GM12878 (cell line): ENCODE data around the gene ESRRB. TPM values are rescaled to one million over a fixed set of nuclear protein-coding genes. Genes with fewer than 3 reads are reported as not detected.

Experiments
- ATAC-seq: fragments of 200-7000 bp; cut with Tn5 transposase; 3 replicates; pipeline ENCODE4 v1.9.1; 2020; ENCODE audit warnings: mild to moderate bottlenecking, moderate library complexity
- BruUV-seq: library from RNA; stranded (reverse); fragments of 400-500 nt; replicated peaks from 2 replicates; lab custom pipeline; 2021; lab: Mats Ljungman, UMichigan
- CTCF ChIA-PET: fragments of 300-600 bp; sonication (Branson Sonifier 250); formaldehyde crosslinking; extraction: SDS; loops from one replicate; lab custom pipeline; 2021; ENCODE audit warnings: inconsistent platforms; lab: Yijun Ruan, JAX
- POLR2A ChIA-PET: fragments of 350-600 bp; formaldehyde crosslinking; extraction: SDS; loops from one replicate; lab custom pipeline; 2021; ENCODE audit warnings: inconsistent platforms; lab: Charles Lee
- RAD21 ChIA-PET: fragments of 300-600 bp; sonication (Branson Sonifier 250); formaldehyde crosslinking; loops from one replicate; lab custom pipeline; 2023; ENCODE audit warnings: antibody characterized with exemption; ENCODE audit not compliant: unreplicated experiment; lab: Charles Lee
- SMC1A ChIA-PET: fragments of 300-600 bp; sonication (Branson Sonifier 250); formaldehyde crosslinking; loops from one replicate; lab custom pipeline; 2023; ENCODE audit not compliant: unreplicated experiment, uncharacterized antibody; lab: Charles Lee
- DNase-seq: peaks from one replicate; pipeline ENCODE4 v3.0.0-alpha.2; 2011; ENCODE audit warnings: low read depth, low spot score
- FAIRE-seq: peaks from 3 replicates; lab custom pipeline; 2011; peaks lifted over from hg19 to GRCh38; lab: Jason Lieb, UNC
- H2AFZ ChIP-seq: 2 replicates; pipeline ENCODE4 v1.6.0; 2011; ENCODE audit warnings: low read depth, low read length, control low read depth; ENCODE audit not compliant: control insufficient read depth
- H3K27ac ChIP-seq: 2 replicates; pipeline ENCODE4 v1.5.1; 2011; ENCODE audit warnings: control low read depth; ENCODE audit not compliant: control insufficient read depth, insufficient read depth
- H3K27me3 ChIP-seq, 2 experiments: replicated peaks in 1 of 2; 2 replicates each; pipeline versions ENCODE4 v1.6.0 to v1.6.1; 2011; ENCODE audit warnings: low read length in 1 of 2; ENCODE audit not compliant: control insufficient read depth in 2 of 2, insufficient read depth in 2 of 2
- H3K36me3 ChIP-seq, 2 experiments: 2 replicates each; pipeline ENCODE4 v1.5.1; 2011; ENCODE audit warnings: low read length in 1 of 2; ENCODE audit not compliant: control insufficient read depth in 2 of 2, insufficient read depth in 2 of 2
- H3K4me1 ChIP-seq: 2 replicates; pipeline ENCODE4 v1.6.1; 2011; ENCODE audit warnings: mild to moderate bottlenecking, low read length, moderate library complexity, mixed read lengths; ENCODE audit not compliant: control insufficient read depth, insufficient read depth
- H3K4me2 ChIP-seq: 2 replicates; pipeline ENCODE4 v1.6.0; 2011; ENCODE audit warnings: control low read depth; ENCODE audit not compliant: control insufficient read depth, insufficient read depth
- H3K4me3 ChIP-seq: fragments of 200-600 bp; sonication (generic); 2 replicates; pipeline ENCODE4 v1.5.1; 2016
- H3K79me2 ChIP-seq: 2 replicates; pipeline ENCODE4 v1.6.0; 2011; ENCODE audit warnings: low read length; ENCODE audit not compliant: control insufficient read depth, insufficient read depth
- H3K9ac ChIP-seq: 2 replicates; pipeline ENCODE4 v1.8.0; 2011; ENCODE audit warnings: low read length, control low read depth, mixed read lengths; ENCODE audit not compliant: control insufficient read depth, insufficient read depth
- H3K9me3 ChIP-seq: replicated peaks from 3 replicates; pipeline ENCODE4 v1.5.1; 2011; ENCODE audit warnings: mild to moderate bottlenecking, low read length; ENCODE audit not compliant: control insufficient read depth, insufficient read depth
- H4K20me1 ChIP-seq: 2 replicates; pipeline ENCODE4 v1.6.0; 2011; ENCODE audit not compliant: control insufficient read depth, insufficient read depth
- FOXM1 ChIP-seq: IDR thresholded peaks from 2 replicates; pipeline ENCODE4 v1.6.1; 2012; ENCODE audit warnings: low read depth, mild to moderate bottlenecking, inconsistent platforms, low read length, moderate library complexity
- NFXL1 ChIP-seq: fragments of 450-650 bp; IDR thresholded peaks from 2 replicates; pipeline ENCODE4 v1.6.1; 2017; ENCODE audit warnings: antibody characterized with exemption, mild to moderate bottlenecking, borderline replicate concordance
- RBBP5 ChIP-seq: fragments of 200-600 bp; sonication (generic); conservative IDR thresholded peaks from 2 replicates; pipeline ENCODE4 v1.6.1; 2016
- WGBS: methylation state at CpG from one replicate; pipeline ENCODE4 v1.1.6; 2016; ENCODE audit warnings: low lambda C conversion rate; ENCODE audit not compliant: insufficient replicate concordance, insufficient coverage; ENCODE audit errors: missing lambda C conversion rate; 5-methylcytosine and 5-hydroxymethylcytosine counted together
- in situ Hi-C: fragments of 300-500 bp; cut with MboI; formaldehyde crosslinking; loops from 9 replicates; pipeline ENCODE4 v1.14.3; 2018; ENCODE audit warnings: mixed read lengths
- intact Hi-C: fragments of 100-400 bp; cut with micrococcal nuclease; formaldehyde crosslinking; loops from one replicate; pipeline ENCODE4 v1.14.2; 2022; ENCODE audit not compliant: unreplicated experiment
- polyA plus RNA-seq, 11 experiments: library from polyadenylated mRNA; depleted of rRNA in 4 of 11; unstranded in 6 of 11; stranded (reverse) in 5 of 11; fragments of >200 nt; fragmentation: Nextera tagmentation in 4 of 11; fragmentation: Illumina TruSeq in 1 of 11; extraction: Ambion mirVana in 4 of 11; extraction: Trizol in 1 of 11; gene quantifications; 1 replicate in 1 of 11; 2 replicates in 10 of 11; pipeline versions ENCODE4 v1.2.1 to v1.2.3, GENCODE V29; 2011 to 2016; ENCODE audit warnings: inconsistent platforms in 2 of 11, missing spikeins in 2 of 11, low read depth in 1 of 11
- total RNA-seq, 4 experiments: library from RNA; depleted of rRNA in 3 of 4; stranded (reverse); fragments of >200 nt in 3 of 4; fragmentation: Illumina TruSeq in 1 of 4; extraction: Trizol in 1 of 4; gene quantifications; 2 replicates each; pipeline versions ENCODE4 v1.2.1 to v1.2.3, GENCODE V29; 2013 to 2021
- TF ChIP-seq, protein P1 (sequence below), 3 experiments: IDR thresholded peaks in 2 of 3; conservative IDR thresholded peaks in 1 of 3; 2 replicates each; pipeline ENCODE4 v1.5.1; 2011; ENCODE audit warnings: low read depth in 3 of 3, low read length in 3 of 3, mild to moderate bottlenecking in 3 of 3, control low read depth in 2 of 3, moderate library complexity in 2 of 3, inconsistent platforms in 1 of 3, mixed read lengths in 1 of 3; ENCODE audit not compliant: control insufficient read depth in 2 of 3, insufficient read depth in 1 of 3; ENCODE audit errors: extremely low read depth in 1 of 3

Gene ESRRB
- total and polyA plus RNA-seq, 10 of the 15 experiments (the other 5 are each of a cell fraction or from before 2014, with no cell fraction given), result 0.03 to 0.73 (median 0.11) TPM; not detected in 6

DNA sequence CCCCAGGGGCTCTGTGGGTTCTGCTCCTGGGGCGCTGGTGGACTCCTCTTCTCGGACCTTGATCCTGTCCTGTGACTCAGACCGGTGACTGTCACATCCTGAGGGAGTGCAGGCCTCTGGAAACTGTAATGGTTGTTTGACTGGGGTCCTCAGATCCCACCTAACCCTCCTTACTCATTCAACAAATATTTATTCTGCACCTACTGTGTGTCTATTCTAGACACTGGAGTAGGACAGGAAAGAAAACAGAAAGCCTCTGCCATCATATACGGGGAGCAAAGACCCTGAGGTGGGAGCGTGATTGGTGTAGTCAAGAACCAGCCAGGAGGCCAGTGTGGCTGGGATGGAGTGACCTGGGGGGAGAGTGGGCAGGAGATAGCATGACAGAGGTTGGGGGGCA lies 47.6 kb downstream of the ESRRB start (continued):
- no peak for TF ChIP-seq NFXL1

DNA sequence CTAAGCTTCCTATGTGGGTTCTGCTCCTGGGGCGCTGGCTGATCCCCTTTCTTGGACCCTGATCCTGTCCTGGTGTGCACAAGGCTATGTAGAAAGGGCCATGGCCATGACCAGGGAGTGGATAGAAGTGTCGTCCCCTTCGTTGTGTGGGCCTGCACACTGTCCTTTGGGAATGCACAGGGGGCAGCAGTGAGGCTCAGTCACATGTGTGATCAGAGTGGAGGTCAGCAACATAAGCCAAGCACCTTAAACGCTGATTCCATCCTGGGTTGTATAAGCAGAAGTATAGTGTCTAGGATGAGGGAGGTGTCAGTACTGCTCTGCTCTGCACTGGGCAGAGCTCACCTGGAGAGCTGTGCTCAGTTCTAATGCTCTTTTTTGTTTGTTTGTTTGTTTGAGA lies 48.4 kb downstream of the ESRRB start:
- 0% methylated on average over 4 of the region's 4 CpGs for WGBS
- Histone ChIP-seq H3K27ac (no peak overlapping the region), H3K9ac (no peak overlapping the region), H3K27me3 (no peaks in the 10 kb centered on the region; a peak in 1 of 4 replicates), H3K9me3 (no peaks in the 10 kb centered on the region), H3K36me3 (no peaks in the 10 kb centered on the region), H3K4me2 (no peak overlapping the region), H3K4me3 (no peak overlapping the region), H3K4me1 (no peaks in the 10 kb centered on the region; the same call in 1 of the 2 replicates), H4K20me1 (no peaks in the 10 kb centered on the region; the same call in 1 of the 2 replicates), H3K79me2 (no peaks in the 10 kb centered on the region), H2AFZ (no peak overlapping the region)
- no TSS peak for BruUV-seq
- no peak for FAIRE-seq
- TF ChIP-seq FOXM1 (no peak), RBBP5 (no peak)
- TF ChIP-seq, protein P1, sequence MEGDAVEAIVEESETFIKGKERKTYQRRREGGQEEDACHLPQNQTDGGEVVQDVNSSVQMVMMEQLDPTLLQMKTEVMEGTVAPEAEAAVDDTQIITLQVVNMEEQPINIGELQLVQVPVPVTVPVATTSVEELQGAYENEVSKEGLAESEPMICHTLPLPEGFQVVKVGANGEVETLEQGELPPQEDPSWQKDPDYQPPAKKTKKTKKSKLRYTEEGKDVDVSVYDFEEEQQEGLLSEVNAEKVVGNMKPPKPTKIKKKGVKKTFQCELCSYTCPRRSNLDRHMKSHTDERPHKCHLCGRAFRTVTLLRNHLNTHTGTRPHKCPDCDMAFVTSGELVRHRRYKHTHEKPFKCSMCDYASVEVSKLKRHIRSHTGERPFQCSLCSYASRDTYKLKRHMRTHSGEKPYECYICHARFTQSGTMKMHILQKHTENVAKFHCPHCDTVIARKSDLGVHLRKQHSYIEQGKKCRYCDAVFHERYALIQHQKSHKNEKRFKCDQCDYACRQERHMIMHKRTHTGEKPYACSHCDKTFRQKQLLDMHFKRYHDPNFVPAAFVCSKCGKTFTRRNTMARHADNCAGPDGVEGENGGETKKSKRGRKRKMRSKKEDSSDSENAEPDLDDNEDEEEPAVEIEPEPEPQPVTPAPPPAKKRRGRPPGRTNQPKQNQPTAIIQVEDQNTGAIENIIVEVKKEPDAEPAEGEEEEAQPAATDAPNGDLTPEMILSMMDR (IDR thresholded peaks at IDR 0.05 in 2 of 3, conservative IDR thresholded peaks at IDR 0.05 in 1 of 3; ENCODE audit: control insufficient read depth in 2 of 3, extremely low read depth in 1 of 3, insufficient read depth in 1 of 3, low read depth in 3 of 3, low read length in 3 of 3), result 0 out of 6 replicates have a peak, but pooled peaks of 1 of the 3 experiments have one; percentile 1
- CTCF ChIA-PET, result interaction anchor here (1.1 kb wide), 1 partner anchor 222 kb away, joined by 3 read pairs; no protein-coding TSS in a partner anchor
- in situ Hi-C loops (no loop called here), intact Hi-C loops (no loop called here)
- RAD21 ChIA-PET, result no interaction called here
- no peak for DNase-seq
- POLR2A ChIA-PET, result no interaction called here
- no peak for ATAC-seq
- SMC1A ChIA-PET, result no interaction called here
